Raji (cell line): ENCODE results near the gene CALML3.

Experiments
- POLR2A ChIP-seq: IDR thresholded peaks from 2 replicates; pipeline ENCODE4 v1.6.1; 2011; ENCODE audit warnings: low read depth, low read length, control low read depth; ENCODE audit not compliant: insufficient read depth

CALML3 gene

DNA sequence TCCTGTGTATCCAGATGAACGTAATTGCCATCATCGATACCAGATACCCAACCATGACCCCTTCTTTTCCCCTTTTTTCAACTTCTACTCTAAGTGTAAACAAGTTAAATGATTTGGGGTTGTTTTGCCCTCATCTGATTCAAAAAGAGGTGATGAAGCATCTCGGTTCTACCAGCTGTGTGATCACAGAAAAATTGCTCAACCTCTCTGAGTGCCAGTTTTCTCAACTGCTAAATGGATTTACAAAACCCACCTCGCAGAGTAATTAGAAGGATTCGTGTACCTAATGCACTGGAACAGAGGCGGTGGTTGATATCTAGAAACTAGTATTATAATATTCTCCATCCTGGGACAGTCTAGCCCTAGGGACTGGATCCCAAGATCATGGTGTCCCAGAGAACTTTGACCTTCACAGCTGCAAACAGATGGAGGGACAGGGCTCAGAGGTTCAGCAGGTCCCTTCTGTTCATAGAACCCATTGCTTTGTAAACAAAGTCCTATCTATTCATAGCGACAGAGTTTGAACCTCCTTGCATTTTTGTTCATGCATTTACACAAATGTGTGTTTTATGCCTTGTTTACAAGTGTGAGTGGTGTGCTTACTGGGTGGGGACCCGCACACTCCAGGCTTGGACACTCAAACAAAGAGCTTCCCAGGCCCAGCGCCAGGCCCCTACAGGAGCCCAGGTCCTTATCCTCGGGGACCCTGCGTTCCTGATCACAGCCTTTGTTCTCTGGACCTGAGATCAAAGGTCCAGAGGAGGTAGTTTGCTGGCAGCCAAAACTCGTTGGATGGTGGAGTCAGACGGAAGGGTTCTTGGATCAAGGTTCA, 46.4 kb downstream of the CALML3 start:
- TF ChIP-seq POLR2A = no peak

DNA sequence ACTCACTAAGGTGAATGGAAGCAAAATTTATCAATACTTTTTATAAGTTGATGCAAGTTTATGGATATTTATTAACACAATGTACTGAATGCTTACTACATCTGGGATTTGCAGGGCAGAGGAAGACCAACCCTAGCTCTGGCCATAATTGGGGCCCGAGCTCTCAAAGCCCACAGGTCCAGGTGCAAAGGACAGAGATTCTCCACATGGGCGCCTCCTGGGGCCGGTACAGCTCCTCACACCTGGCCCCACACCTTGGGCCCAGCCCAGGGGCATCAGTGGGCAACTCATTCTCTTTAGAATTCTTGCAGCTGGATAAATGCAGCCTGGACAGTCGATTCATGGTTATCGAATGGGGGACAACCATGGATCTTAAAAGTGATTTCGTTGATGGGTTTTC, 47.1 kb downstream of the CALML3 start:
- TF ChIP-seq POLR2A = no peak

DNA sequence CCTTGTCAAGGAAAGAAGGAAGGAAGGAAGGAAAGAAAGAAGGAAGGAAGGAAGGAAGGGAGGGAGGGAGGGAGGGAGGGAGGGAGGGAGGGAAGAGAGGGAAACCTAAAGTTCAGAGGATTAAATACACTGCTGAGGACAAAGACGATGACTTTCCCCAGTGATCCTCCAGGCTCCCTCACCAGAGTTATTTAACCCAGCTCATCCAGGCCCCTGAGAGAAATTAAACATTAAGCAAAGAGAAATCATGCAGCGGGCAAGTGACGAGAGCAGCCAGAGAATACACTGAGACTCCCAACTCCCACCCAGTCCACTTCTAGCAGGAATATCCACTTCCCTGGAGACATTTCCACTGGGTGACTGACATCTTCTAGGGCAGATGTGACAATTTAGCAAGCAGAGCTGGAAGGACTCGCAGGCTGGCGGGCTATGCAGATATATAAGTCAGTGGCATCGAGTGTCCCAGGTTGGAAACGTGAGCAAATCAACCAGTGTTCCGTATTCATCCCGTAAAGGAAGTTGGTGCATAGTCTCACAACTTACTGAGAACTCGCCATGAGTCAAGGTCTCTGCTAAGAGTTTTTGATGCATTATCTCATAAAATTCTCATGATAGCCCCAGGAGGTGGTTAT, 48.7 kb downstream of the CALML3 start:
- TF ChIP-seq POLR2A = no peak

DNA sequence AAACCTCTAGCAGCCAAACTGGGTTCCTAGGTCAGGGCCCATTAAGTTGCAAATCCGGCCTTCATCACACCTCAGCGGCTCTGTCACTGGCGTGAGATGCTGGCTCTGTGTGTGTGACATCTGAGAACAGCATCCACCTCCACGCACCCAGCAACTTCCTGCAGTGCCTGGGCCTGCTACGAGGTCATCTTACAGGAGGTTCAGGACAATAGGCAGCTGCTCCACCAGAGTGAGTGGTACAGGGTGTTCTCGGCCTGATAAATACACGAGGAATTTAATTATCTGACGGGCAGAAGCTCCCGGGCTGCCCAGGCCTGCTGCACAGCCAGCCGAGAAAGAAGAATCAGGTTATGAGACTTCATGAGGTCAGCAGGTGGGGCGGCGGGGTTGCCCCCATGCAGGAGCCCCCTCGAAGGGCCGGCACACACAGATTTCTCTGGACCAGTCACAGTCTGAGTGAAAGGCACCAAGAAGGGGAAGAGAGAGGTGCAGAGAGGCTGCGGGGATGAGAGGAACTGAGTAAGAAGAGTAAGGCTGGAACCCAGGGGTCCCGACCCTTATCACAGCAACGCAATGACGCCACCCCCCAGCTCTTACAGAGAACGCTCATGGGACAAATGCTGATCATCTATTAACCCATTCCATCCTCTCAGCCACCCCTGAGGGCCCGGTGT, 49.3 kb downstream of the CALML3 start:
- TF ChIP-seq POLR2A = no peak

DNA sequence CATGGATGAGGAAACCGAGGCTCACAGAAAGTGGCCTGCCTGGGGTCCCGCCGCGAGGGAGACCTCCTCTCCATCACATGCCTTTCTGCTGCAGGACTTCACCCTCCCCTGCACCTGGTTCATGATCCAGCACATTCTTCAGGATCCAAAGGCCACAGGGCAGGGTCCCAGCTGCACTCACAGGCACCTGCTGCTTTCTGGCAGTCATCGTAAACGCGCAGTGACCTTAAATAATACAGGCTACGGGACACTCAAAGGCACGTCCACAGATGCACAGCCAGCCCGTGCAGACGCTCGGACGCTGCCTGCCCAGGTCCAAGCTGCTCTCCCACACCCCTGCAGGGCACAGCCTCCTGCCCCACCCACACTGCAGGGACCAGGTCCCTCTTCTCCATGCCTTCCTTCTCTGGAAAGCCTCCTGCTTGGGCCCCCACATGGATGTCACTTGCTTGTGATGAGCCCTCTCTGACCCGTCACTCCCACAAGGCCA, 49.9 kb downstream of the CALML3 start:
- TF ChIP-seq POLR2A = no peak

DNA sequence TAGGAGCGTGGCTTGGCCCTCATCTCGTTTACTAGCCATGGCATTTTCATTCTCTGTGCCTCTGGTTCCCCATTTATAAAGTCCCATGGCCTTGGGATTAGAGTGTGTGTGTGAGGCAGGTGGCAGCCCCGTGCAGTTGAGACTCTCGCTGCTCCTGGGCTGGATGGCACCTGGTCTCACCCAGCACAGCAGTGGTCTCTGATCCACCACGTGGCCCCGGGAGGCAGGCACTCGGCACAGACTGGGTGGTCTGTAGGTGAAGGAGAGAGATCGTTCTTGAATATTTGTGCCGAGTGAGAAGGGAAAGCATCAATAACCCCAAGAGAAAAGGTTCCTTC, 50.4 kb downstream of the CALML3 start:
- no peak for TF ChIP-seq POLR2A

DNA sequence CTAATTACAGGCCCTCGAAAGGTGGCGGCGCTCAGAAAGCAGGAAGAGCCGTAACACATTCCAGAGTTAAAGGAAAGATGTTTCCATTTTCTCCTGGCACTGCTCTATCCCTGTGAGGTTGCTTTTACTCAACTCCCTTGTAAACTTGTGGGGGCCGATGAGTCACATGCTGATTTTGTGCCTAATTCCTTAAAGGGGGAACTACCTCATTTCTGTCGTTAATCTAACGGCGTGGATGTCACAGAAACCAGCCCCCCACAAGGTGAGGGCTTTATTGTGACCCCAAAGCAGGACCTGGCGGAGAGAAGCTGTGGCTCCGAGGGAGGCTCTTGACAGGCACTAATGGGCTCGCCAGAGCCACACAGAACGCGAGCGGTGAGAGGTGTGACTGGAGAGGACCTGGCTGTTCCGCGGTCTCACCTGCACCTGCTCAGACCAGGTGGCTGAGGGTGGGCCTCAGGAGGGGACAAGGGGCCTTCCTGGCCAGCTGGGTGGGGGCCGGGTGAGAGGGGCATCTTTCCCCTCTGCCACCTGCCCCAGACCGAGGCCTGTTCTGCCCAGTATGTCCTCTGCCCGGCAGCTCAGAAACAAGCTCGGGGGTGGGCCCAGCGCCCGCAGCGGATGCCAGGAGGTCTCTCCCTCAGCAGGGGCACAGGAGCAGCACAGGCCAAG, 50.9 kb downstream of the CALML3 start:
- TF ChIP-seq POLR2A = no peak

DNA sequence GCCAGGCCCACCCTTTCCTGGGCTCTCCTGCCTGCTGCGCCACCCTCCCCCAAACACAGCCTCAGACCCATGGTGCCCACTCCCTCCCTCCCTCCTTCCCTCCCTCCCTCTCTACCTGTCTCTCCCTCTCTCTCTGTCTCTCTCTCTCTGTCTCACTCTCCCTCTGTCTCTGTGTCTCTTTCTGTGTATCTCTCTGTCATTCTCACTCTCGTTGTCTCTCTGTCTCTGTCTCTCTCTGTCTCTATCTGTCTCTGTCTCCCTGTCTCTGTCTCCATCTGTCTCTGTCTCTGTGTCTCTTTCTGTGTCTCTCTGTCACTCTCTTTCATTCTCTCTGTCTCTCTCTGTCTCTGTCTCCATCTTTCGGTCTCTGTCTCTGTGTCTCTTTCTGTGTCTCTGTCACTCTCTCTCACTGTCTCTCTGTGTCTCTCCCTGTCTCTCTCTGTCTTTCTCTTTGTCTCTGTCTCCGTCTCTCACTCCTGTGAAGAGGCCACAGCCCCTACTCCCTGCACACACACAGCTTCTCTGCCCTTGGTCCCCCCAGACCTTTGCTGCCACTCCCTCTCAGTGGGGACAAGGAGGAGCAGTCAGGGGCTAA, 51.5 kb downstream of the CALML3 start:
- TF ChIP-seq POLR2A = no peak
